NOMO-1 (cell line): ENCODE measurements around the gene HMOX1.
"Not testable (repeated sequence)": the region's sequence is repeated elsewhere in the genome, so short reads cannot be mapped to it uniquely, and the experiment has no call there.

Experiments used
- DNase-seq, 2 experiments: peaks; one replicate each; lab custom pipeline; 2025; ENCODE audit not compliant: unreplicated experiment in 2 of 2; lab: John Stamatoyannopoulos, UW

The HMOX1 gene

DNA sequence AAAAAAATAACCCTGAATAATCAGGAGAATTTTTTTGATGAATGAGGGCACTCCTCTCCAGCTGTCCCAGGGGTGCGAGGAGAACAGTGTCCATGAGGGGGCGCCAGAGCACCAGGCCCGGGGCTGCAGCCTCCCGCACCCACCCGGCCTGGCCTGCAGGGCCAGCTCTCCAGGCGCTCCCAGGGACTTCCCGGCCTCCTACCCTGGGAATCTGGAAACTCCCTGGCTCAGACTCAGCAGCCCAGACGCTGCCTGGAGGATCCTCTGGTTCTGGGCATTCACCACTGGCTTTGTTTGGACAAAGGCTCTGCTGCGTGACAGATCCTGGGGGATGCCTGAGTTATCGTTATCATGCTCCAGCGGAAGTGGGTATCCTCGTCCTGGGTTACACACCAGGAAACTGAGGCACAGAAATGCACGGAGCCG lies 50.0 kb downstream of the HMOX1 start:
- peak; percentile 18 to 45 for DNase-seq

GRCh38 chr22:35431483-35432227 lies 50.8 kb downstream of the HMOX1 start:
- no peak for DNase-seq

- no peak for DNase-seq
Observed at GRCh38 chr22:35432228-35432905, 51.5 kb downstream of the HMOX1 start.

GRCh38 chr22:35434061-35434710 lies 53.3 kb downstream of the HMOX1 start:
- no peak for DNase-seq

- no peak for DNase-seq
Observed at GRCh38 chr22:35435201-35435740, 54.4 kb downstream of the HMOX1 start.

DNA sequence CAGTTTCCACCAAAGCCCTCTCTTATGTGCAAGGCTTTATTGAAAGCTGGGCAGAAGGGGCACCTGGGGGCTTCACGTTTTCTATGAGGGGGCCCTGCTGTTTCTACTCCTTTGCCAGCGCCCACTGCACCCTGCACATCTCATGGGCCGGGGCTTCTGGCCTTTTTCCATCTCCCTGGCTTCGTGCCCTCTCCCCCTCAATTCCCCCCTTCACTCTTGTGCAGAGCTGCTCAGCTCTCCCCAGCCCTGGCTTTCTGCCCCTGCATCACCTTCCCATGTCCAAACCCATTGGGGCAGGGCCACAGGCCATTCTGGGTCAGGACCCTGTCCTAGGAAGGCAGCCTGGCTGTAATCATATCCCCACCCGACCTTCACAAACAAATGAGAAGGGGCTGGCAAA lies 55.5 kb downstream of the HMOX1 start:
- no peak for DNase-seq

DNA sequence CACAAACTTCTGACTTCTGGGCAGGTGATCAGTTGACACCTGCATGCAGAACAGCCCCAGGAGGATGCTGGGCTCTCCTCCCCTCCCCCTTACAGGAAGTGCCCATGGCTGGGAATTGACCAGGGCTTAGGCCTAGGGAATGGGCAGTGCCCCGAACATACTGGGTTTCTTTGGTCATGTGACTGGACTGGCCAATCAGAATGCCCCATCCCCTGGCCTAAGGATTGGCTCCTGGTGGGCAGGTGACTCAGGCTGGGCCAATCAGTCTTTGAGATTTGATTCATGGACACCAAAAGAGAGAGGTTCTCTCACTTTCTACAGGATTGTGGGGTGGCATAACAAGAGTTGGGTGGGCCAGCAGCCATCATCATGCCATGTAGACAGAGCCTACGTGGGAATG lies 56.2 kb downstream of the HMOX1 start:
- DNase-seq, result no peak

DNA sequence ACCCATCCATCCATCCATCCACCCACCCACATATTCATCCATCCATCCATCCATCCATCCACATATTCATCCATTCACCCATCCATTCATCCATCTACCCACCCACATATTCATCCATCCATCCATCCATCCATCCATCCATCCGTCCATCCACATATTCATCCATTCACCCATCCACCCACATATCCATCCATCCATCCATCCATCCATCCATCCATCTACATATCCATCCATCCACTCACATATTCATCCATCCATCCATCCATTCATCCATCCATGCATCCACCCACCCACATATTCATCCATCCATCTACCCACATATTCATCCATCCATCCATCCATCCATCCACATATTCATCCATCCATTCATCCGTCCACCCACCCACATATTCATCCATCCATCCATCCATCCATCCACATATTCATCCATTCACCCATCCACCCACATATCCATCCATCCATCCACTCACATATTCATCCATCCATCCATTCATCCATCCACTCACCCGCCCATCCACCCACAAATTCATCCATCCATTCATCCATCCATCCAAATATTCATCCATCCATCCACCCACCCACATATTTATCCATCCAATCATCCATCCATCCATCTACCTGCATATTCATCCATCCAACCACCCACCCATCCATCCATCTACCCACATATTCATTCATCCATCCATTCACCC lies 57.9 kb downstream of the HMOX1 start:
- not testable (repeated sequence) for DNase-seq

DNA sequence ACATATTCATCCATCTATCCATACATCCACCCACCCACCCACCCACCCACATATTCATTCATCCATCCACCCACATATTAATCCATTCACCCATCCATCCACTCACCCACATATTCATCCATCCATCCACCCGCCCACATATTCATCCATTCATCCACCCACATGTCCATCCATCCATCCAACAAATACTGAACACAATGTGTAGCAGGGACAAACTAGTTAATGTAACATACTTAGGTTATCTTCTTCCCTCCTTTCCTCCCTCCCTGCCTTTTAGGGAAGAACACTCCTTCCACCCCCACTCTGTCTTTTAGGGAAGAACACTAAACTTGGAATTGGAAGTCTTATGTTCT lies 58.4 kb downstream of the HMOX1 start:
- no peak for DNase-seq

DNA sequence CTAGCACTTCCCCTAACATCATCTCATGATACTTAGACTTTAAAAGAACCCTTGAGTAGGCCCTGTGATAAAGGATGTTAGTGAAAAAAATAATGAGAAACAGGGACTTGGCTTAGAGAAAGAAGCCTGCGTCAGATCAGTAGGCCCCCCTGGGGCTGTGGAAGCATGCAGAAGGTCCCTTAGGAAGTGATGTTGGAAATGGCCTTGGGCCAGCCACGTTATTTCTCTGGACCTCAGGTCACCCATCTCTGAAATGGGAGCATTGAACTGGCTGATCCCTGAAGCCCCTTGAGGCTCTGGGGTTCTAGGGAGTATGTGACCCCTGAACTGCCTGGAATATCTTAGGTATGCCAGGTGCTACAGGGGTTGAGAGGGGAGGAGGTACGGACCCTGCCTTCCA lies 59.2 kb downstream of the HMOX1 start:
- no peak for DNase-seq

- no peak for DNase-seq
Observed at GRCh38 chr22:35441489-35442100, 60.7 kb downstream of the HMOX1 start.

DNA sequence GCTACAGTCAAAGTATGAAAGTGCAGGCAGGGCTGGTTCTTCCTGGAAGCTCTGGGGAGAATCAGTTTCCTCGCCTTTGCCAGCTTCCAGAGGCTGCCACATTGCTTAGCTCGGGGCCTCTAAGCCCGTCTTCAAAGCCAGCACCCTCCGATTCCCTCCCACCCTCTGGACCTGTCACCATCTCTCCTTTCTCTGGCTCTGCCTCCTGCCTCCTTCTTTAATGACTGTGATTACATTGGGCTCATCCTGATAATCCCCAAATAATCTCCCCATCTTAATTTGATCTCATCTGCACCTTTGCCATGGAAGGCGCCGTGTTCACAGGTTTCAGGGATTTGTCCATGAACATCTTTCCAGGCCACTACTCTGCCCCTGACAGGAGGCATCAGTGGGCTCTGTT lies 61.6 kb downstream of the HMOX1 start:
- DNase-seq, result no peak

DNA sequence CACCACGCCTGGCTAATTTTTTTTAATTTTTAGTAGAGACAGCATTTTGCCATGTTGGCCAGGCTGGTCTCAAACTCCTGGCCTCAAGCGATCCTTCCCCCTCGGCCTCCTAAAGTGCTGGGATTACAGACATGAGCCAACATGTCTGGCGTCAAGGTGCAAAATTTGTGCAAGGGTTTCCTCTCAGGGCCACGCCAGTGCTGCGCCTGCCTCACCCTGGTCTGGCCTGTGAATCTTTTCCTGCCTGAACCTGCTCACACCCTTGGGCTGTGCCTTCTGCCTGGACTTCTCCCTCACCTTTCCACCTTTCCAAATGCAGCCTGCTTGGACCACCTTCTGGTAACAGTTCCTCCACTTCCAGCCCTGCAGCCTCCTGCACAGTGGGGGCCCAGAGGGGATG lies 62.4 kb downstream of the HMOX1 start:
- DNase-seq, result no peak
